Neural cell (in vitro differentiated cells): ENCODE data around the gene MED27. TPM values are rescaled to one million over a fixed set of nuclear protein-coding genes. Genes with fewer than 3 reads are reported as not detected.

ENCODE experiments used
- H2AFZ ChIP-seq: fragments of 200-600, 300-800 bp; sonication (generic), shearing (Covaris generic); 2 replicates; pipeline ENCODE4 v1.6.0; 2014; ENCODE audit warnings: low read depth, mild to moderate bottlenecking, antibody characterized with exemption, low read length, moderate library complexity
- H3F3A ChIP-seq: fragments of 200-600 bp; shearing (Covaris generic); 2 replicates; pipeline ENCODE4 v1.6.1; 2016; ENCODE audit warnings: mild to moderate bottlenecking, moderate library complexity, mixed read lengths, antibody characterized with exemption, low read length; ENCODE audit not compliant: insufficient read depth, poor library complexity, severe bottlenecking
- H3K27ac ChIP-seq: fragments of 200-600, 300-800 bp; sonication (generic), shearing (Covaris generic); 2 replicates; pipeline ENCODE4 v1.5.1; 2014; ENCODE audit warnings: mild to moderate bottlenecking, low read length, moderate library complexity
- H3K27me3 ChIP-seq: fragments of 300-800, 200-600 bp; sonication (generic), shearing (Covaris generic); 2 replicates; pipeline ENCODE4 v1.6.0; 2014; ENCODE audit warnings: mild to moderate bottlenecking, low read depth, low read length, moderate library complexity; ENCODE audit not compliant: insufficient read depth
- H3K36me3 ChIP-seq: fragments of 300-800, 200-600 bp; sonication (generic), shearing (Covaris generic); 2 replicates; pipeline ENCODE4 v1.5.1; 2014; ENCODE audit warnings: mild to moderate bottlenecking, antibody characterized with exemption, low read length, moderate library complexity; ENCODE audit not compliant: insufficient read depth
- H3K4me2 ChIP-seq: fragments of 300-800, 200-600 bp; sonication (generic), shearing (Covaris generic); 2 replicates; pipeline ENCODE4 v1.6.0; 2014; ENCODE audit warnings: mild to moderate bottlenecking, low read length
- H3K4me3 ChIP-seq: fragments of 300-800, 200-600 bp; sonication (generic), shearing (Covaris generic); 2 replicates; pipeline ENCODE4 v1.5.1; 2014; ENCODE audit warnings: mild to moderate bottlenecking, low read length, moderate library complexity
- H3K79me2 ChIP-seq: fragments of 200-600 bp; shearing (Covaris generic); replicated peaks from 2 replicates; pipeline ENCODE4 v1.6.0; 2014; ENCODE audit warnings: mild to moderate bottlenecking, low read length, moderate library complexity; ENCODE audit not compliant: insufficient read depth
- H3K9ac ChIP-seq: fragments of 300-800, 200-600 bp; sonication (generic), shearing (Covaris generic); 2 replicates; pipeline ENCODE4 v1.6.1; 2016; ENCODE audit warnings: mild to moderate bottlenecking, low read length, mixed read lengths
- H3K9me2 ChIP-seq: fragments of 200-600 bp; shearing (Covaris generic); 2 replicates; pipeline ENCODE4 v1.6.1; 2016; ENCODE audit warnings: mild to moderate bottlenecking, low read length, mixed read lengths; ENCODE audit not compliant: insufficient read depth
- H3K9me3 ChIP-seq: fragments of 200-600, 300-800 bp; sonication (generic), shearing (Covaris generic); 2 replicates; pipeline ENCODE4 v1.6.1; 2016; ENCODE audit warnings: mild to moderate bottlenecking, mixed run types, low read length, moderate library complexity, mixed read lengths
- H4K20me1 ChIP-seq: fragments of 200-600 bp; shearing (Covaris generic); 2 replicates; pipeline ENCODE4 v1.6.1; 2016; ENCODE audit warnings: mild to moderate bottlenecking, mixed run types; ENCODE audit not compliant: insufficient read depth
- CTCF ChIP-seq: fragments of 450-650 bp; IDR thresholded peaks from 2 replicates; pipeline ENCODE4 v1.5.1; 2014; ENCODE audit warnings: antibody characterized with exemption, mild to moderate bottlenecking, moderate library complexity; ENCODE audit not compliant: poor library complexity, severe bottlenecking
- EP300 ChIP-seq: fragments of 450-650 bp; conservative IDR thresholded peaks from 2 replicates; pipeline ENCODE4 v1.6.1; 2014; ENCODE audit warnings: antibody characterized with exemption, mild to moderate bottlenecking, moderate library complexity; ENCODE audit not compliant: poor library complexity, severe bottlenecking
- EZH2 ChIP-seq: fragments of 200-600, 300-800 bp; shearing (Covaris generic), sonication (generic); IDR thresholded peaks from 2 replicates; pipeline ENCODE4 v1.6.1; 2014; ENCODE audit warnings: antibody characterized with exemption, low read length, borderline replicate concordance, mild to moderate bottlenecking; ENCODE audit not compliant: insufficient read depth, poor library complexity, severe bottlenecking
- MXI1 ChIP-seq: fragments of 450-650 bp; conservative IDR thresholded peaks from 2 replicates; pipeline ENCODE4 v1.6.1; 2014; ENCODE audit warnings: antibody characterized with exemption, mild to moderate bottlenecking; ENCODE audit not compliant: poor library complexity, severe bottlenecking
- POLR2AphosphoS5 ChIP-seq: IDR thresholded peaks from 2 replicates; pipeline ENCODE4 v1.6.1; 2012
- RAD21 ChIP-seq: fragments of 450-650 bp; conservative IDR thresholded peaks from 2 replicates; pipeline ENCODE4 v1.6.1; 2014; ENCODE audit warnings: antibody characterized with exemption, mild to moderate bottlenecking, moderate library complexity
- SMC3 ChIP-seq: fragments of 450-650 bp; conservative IDR thresholded peaks from 2 replicates; pipeline ENCODE4 v1.6.1; 2014; ENCODE audit warnings: antibody characterized with exemption, mild to moderate bottlenecking, moderate library complexity; ENCODE audit not compliant: poor library complexity
- TAF1 ChIP-seq: IDR thresholded peaks from 2 replicates; pipeline ENCODE4 v1.6.1; 2012; ENCODE audit warnings: low read depth
- polyA plus RNA-seq: library from polyadenylated mRNA; depleted of rRNA; stranded (reverse); fragments of >200 nt; gene quantifications from 2 replicates; pipeline ENCODE4 v1.2.3, GENCODE V29; 2014
- TF ChIP-seq, protein P1 (sequence below): IDR thresholded peaks from 2 replicates; pipeline ENCODE4 v1.6.1; 2012; ENCODE audit warnings: borderline replicate concordance

The MED27 gene
- polyA plus RNA-seq, 1 donor from 2014 or later: 7.5 TPM

DNA sequence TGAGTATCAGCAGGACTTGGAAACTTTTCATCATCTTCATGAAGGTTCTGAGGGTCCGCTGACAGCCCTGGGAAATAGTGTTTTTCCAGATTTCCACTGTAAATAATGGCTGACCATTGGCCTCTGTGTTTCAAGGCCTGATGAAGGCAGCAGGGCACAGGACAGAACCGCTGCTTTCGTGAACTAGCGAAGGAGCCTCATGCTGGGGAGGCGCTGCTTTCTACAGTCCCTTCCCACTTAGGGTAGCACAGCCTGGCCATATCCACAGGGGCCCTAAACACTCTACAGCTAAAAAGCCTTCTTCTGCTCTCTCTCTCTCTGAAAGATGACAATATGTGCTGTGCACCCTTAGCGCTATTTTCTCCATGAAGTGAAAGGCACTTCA, 118.2 kb downstream of the MED27 start:
- TF ChIP-seq POLR2AphosphoS5: no peak
- Histone ChIP-seq H4K20me1 (no peaks in the 10 kb centered on the region), H3K9ac (no peak overlapping the region), H3K36me3 (no peaks in the 10 kb centered on the region), H3K79me2 (no peaks in the 10 kb centered on the region), H3K4me3 (no peak overlapping the region), H3K4me2 (no peak overlapping the region), H2AFZ (no peak overlapping the region), H3K9me3 (no peaks in the 10 kb centered on the region), H3K27me3 (no peaks in the 10 kb centered on the region), H3K9me2 (no peaks in the 10 kb centered on the region), H3K27ac (peak overlapping the region; percentile 43), H3F3A (peaks cover 5% of the 10 kb centered on the region)

DNA sequence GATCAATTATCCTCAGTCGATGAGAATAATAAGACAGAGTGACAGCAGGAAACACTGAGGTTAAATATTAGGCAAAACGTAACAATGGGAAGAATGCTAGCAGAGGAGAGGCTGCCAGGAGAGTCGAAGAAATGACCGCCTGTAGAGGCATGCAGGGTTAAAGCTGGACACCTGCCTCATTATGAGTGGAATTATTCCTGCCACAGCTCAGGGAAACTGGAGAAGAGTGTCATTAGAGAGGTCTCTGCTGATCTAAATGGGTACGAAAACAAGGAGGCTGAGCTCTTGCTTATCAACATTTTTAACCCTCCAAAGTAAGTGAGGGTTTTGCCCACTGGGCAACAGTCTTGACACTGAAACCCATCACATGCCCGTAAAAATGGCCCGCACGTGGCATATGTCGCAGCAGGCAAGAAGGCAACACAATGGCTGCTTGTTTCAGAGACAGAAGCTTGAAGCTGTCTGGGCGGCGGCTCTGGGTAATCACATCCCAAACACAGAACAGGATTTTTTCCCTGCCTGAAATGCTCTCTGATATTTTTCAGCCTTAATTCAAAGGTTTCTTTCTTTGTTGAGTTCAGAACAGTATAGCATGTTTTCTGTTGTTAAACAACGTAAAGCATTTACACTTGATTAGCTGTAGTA, 118.7 kb downstream of the MED27 start:
- H4K20me1 ChIP-seq: no peaks in the 10 kb centered on the region
- no peak overlapping the region for H3K4me2 ChIP-seq
- H3K9ac ChIP-seq: peak overlapping the region; percentile 24
- no peaks in the 10 kb centered on the region for H3K9me3 ChIP-seq
- H3K9me2 ChIP-seq: no peaks in the 10 kb centered on the region
- H3K36me3 ChIP-seq: no peaks in the 10 kb centered on the region
- H3K27me3 ChIP-seq: no peaks in the 10 kb centered on the region
- no peaks in the 10 kb centered on the region for H3K79me2 ChIP-seq
- peak overlapping the region; percentile 43 for H3K27ac ChIP-seq
- peak overlapping the region; percentile 36 for H3K4me3 ChIP-seq
- H3F3A ChIP-seq: peaks cover 5% of the 10 kb centered on the region
- peak overlapping the region; percentile 46 for H2AFZ ChIP-seq
- TF ChIP-seq EP300 (no peak), SMC3 (no peak), TAF1 (no peak), EZH2 (no peak), RAD21 (no peak), CTCF (no peak), POLR2AphosphoS5 (no peak), MXI1 (no peak)
- TF ChIP-seq, protein P1, sequence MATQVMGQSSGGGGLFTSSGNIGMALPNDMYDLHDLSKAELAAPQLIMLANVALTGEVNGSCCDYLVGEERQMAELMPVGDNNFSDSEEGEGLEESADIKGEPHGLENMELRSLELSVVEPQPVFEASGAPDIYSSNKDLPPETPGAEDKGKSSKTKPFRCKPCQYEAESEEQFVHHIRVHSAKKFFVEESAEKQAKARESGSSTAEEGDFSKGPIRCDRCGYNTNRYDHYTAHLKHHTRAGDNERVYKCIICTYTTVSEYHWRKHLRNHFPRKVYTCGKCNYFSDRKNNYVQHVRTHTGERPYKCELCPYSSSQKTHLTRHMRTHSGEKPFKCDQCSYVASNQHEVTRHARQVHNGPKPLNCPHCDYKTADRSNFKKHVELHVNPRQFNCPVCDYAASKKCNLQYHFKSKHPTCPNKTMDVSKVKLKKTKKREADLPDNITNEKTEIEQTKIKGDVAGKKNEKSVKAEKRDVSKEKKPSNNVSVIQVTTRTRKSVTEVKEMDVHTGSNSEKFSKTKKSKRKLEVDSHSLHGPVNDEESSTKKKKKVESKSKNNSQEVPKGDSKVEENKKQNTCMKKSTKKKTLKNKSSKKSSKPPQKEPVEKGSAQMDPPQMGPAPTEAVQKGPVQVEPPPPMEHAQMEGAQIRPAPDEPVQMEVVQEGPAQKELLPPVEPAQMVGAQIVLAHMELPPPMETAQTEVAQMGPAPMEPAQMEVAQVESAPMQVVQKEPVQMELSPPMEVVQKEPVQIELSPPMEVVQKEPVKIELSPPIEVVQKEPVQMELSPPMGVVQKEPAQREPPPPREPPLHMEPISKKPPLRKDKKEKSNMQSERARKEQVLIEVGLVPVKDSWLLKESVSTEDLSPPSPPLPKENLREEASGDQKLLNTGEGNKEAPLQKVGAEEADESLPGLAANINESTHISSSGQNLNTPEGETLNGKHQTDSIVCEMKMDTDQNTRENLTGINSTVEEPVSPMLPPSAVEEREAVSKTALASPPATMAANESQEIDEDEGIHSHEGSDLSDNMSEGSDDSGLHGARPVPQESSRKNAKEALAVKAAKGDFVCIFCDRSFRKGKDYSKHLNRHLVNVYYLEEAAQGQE: no peak
